Rectal smooth muscle tissue (tissue), 1 donor: ENCODE measurements around the gene ARSJ.
A peak's percentile ranks its signal among the peaks of the same experiment; 100 is the strongest.

Experiments used
- H3K27ac ChIP-seq: one replicate; pipeline ENCODE4 v1.7.0; 2013; ENCODE audit warnings: low read depth, low read length, inconsistent platforms
- H3K27me3 ChIP-seq: one replicate; pipeline ENCODE4 v1.7.0; 2013; ENCODE audit warnings: low read length; ENCODE audit not compliant: control insufficient read depth, insufficient read depth
- H3K36me3 ChIP-seq: one replicate; pipeline ENCODE4 v1.7.0; 2013; ENCODE audit warnings: low read length; ENCODE audit not compliant: control insufficient read depth, insufficient read depth
- H3K4me1 ChIP-seq: one replicate; pipeline ENCODE4 v1.7.0; 2013; ENCODE audit warnings: low read length; ENCODE audit not compliant: control insufficient read depth, insufficient read depth
- H3K4me3 ChIP-seq: one replicate; pipeline ENCODE4 v1.7.0; 2013; ENCODE audit warnings: low read length
- H3K9ac ChIP-seq: one replicate; pipeline ENCODE4 v1.7.0; 2013; ENCODE audit warnings: low read length

The ARSJ gene

DNA sequence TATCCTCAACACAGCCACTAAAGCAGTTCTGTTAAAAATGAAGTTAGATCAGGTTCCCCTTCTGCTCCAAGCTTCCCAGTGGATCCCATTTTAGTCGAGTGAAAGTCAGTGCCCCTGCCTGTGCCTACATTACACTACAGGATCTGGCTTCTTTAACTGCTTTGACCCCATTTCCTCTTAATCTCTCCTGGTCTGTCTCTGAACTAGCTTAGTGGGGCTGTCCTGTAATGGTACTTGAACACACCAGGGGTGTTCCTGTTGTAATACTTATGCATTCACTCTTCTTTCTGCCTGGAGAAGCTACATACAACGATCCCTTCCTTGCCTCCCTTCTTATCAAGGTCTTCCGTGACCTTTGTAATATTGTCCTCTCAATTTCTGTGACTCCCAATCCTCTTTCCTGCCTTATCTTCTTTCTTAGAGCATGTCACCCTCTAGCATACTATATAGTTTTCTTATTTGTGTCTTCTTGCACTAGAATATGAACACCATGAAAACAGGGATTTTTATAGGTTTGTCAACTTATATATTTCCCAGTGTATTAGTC, 16.7 kb downstream of the ARSJ start:
- Histone ChIP-seq H3K36me3 (no peaks in the 10 kb centered on the region), H3K9ac (no peak overlapping the region), H3K27ac (no peak overlapping the region), H3K4me3 (no peak overlapping the region), H3K4me1 (peaks cover 15% of the 10 kb centered on the region), H3K27me3 (no peaks in the 10 kb centered on the region)

DNA sequence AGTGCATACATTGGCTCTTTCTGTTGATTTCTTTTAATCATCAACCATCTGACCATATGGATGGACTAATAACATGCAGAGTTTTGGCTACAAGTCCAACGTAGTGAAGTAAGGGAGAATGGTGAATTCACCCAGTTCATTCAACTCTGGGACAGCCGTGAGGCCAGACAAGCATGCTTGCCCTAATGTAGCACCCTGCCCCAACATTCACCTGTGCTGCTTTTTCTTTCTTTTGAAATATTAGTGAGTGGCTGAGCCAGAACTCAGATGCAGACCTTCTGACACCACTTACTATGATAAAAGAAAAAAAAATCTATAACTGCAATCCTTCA, 17.5 kb downstream of the ARSJ start:
- no peak overlapping the region for H3K27ac ChIP-seq
- H3K27me3 ChIP-seq, result no peaks in the 10 kb centered on the region
- no peak overlapping the region for H3K4me3 ChIP-seq
- no peak overlapping the region for H3K9ac ChIP-seq
- H3K36me3 ChIP-seq, result no peaks in the 10 kb centered on the region
- peaks cover 15% of the 10 kb centered on the region for H3K4me1 ChIP-seq

DNA sequence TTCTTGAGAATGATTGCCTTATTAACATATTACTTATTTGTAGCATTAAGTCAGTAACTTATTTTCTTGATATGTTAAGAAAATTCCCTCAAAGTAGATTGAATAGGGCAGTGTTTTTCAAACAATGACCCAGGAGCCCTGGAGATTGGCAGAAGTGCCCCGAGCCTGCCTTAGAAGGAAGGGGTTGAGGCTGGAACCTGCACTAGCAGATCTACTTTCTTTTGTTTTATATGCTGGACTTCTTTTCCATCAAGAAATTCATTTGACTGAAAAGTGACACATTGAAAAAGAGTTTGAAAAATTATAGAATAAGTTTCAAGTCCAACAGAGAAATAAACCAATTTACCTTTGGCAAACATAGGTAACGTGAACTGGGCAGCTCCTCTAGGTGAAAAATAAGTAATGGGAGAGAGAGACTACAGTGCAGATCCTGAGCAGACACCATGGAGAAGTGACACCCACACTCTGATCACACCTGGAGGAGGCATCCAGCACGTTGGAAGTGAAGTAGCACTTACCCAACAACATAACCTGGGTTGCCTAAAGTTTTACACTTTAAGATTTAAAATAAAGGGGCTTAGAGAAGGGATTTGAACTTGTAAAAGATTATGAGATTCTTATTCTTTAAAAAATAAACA, 18.6 kb downstream of the ARSJ start:
- Histone ChIP-seq H3K36me3 (no peaks in the 10 kb centered on the region), H3K27ac (peak overlapping the region; percentile 7), H3K27me3 (no peaks in the 10 kb centered on the region), H3K4me1 (peaks cover 15% of the 10 kb centered on the region), H3K4me3 (no peak overlapping the region), H3K9ac (no peak overlapping the region)

GRCh38 chr4:113959539-113959937, 19.9 kb downstream of the ARSJ start:
- peak overlapping the region; percentile 15 for H3K27ac ChIP-seq
- H3K36me3 ChIP-seq, result no peaks in the 10 kb centered on the region
- H3K4me3 ChIP-seq, result no peak overlapping the region
- no peaks in the 10 kb centered on the region for H3K27me3 ChIP-seq
- H3K4me1 ChIP-seq, result peaks cover 15% of the 10 kb centered on the region
- H3K9ac ChIP-seq, result no peak overlapping the region

DNA sequence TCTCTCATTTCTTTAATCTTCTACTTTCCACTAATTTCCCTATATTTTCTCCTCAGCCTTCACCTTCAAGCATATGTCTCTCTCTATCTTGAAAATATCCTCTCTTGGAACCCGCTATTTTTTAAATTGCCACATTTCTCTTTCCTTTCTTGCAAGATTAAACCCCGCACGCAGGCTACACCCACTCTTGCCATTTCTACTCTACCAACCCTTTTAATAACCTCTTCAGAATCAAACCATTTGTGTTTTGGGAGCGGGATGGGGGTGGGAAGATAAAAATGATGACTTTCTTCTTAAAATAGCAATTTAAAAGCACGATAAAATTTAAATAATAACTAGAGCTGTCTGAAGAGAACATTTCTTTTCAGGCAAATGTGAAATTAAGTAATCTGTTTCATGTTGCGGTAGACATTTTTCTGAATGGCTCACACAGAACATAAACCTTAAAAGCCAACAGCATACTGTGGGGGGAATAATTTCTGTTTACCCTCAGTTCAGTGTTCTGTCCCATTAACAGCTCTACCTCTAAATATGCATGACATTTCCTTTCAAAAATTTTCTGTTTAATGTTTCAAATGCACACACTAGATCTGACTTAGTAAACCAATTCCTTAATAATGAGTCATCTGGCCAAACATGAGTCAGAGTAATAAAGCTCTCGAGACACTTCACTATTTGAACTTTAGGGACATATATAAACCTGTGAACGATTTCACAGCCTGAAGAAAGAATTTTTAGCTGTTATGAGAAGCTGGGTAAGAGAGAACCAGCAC, 20.5 kb downstream of the ARSJ start:
- Histone ChIP-seq H3K27ac (peak overlapping the region; percentile 66), H3K9ac (no peak overlapping the region), H3K27me3 (no peaks in the 10 kb centered on the region), H3K4me3 (no peak overlapping the region), H3K4me1 (peaks cover 15% of the 10 kb centered on the region), H3K36me3 (no peaks in the 10 kb centered on the region)

DNA sequence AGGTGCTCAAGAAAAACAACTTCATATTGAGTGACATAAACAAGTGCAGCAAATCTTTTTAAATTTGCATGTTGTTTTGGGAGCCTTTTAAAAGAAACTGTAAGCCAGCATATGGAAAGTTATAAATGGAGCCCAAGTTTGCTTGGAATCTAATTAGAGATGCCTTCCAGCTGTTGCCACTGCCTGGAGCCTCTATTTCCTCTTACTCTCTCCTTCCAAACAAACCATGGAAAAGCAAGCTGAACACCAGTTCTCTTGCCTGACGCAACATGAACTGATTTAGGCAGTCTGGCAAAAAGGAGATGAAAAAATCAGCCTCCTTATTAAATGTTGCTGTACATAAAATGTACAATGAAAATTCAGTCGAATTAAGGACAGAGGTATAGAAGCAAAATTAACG, 21.5 kb downstream of the ARSJ start:
- Histone ChIP-seq H3K4me1 (peaks cover 15% of the 10 kb centered on the region), H3K9ac (no peak overlapping the region), H3K27me3 (no peaks in the 10 kb centered on the region), H3K4me3 (no peak overlapping the region), H3K36me3 (no peaks in the 10 kb centered on the region), H3K27ac (no peak overlapping the region)

GRCh38 chr4:113955948-113956347, 23.5 kb downstream of the ARSJ start:
- Histone ChIP-seq H3K4me3 (no peak overlapping the region), H3K4me1 (peaks cover 8% of the 10 kb centered on the region), H3K9ac (no peak overlapping the region), H3K27ac (no peak overlapping the region), H3K27me3 (no peaks in the 10 kb centered on the region), H3K36me3 (no peaks in the 10 kb centered on the region)

DNA sequence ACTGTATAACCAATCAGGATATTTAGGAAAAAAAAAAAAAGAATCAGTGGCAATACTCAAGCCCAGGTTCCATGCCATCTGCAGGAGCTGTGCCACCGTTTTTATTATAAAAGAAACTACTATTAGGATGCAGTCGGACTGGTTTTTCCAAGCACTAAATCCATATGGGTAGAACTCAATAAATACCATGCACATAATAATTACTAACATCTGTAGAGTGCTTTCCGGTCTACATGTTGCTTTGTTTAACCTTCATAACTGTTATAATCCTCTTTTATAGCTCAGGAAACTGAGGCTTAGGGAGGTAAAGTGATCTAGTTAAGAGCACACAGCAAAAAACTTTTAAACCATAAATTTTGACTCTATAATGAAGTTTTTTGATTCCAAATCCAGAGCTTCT, 24.0 kb downstream of the ARSJ start:
- Histone ChIP-seq H3K27ac (no peak overlapping the region), H3K27me3 (no peaks in the 10 kb centered on the region), H3K4me3 (no peak overlapping the region), H3K9ac (no peak overlapping the region), H3K36me3 (no peaks in the 10 kb centered on the region), H3K4me1 (peaks cover 7% of the 10 kb centered on the region)

DNA sequence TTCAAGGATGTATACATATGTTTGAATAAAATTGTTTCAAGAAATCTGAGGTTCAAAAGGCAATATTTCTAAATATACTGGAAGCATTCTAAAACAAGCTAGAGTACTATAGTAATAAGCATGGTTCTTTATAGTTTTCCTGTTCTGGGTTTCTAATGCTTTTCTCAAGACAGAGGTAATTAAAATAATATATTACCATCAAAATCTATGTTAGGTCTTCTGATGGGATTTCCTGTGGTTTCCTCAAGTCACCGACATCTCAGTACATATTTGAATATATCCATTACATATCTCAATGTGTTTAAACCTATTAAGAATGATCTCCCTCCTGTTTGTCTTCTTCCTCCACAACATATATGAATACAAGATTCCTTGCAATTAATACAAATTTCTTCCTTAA, 25.6 kb downstream of the ARSJ start:
- no peaks in the 10 kb centered on the region for H3K36me3 ChIP-seq
- H3K4me1 ChIP-seq, result peaks cover 4% of the 10 kb centered on the region
- H3K27me3 ChIP-seq, result no peaks in the 10 kb centered on the region
- no peak overlapping the region for H3K9ac ChIP-seq
- no peak overlapping the region for H3K27ac ChIP-seq
- H3K4me3 ChIP-seq, result no peak overlapping the region

GRCh38 chr4:113952452-113953029, 26.9 kb downstream of the ARSJ start:
- Histone ChIP-seq H3K4me1 (peaks cover 4% of the 10 kb centered on the region), H3K4me3 (no peak overlapping the region), H3K9ac (no peak overlapping the region), H3K27ac (no peak overlapping the region), H3K27me3 (no peaks in the 10 kb centered on the region), H3K36me3 (no peaks in the 10 kb centered on the region)

GRCh38 chr4:113951263-113951662, 28.2 kb downstream of the ARSJ start:
- no peak overlapping the region for H3K9ac ChIP-seq
- no peak overlapping the region for H3K4me3 ChIP-seq
- no peaks in the 10 kb centered on the region for H3K27me3 ChIP-seq
- H3K4me1 ChIP-seq, result peaks cover 4% of the 10 kb centered on the region
- H3K36me3 ChIP-seq, result no peaks in the 10 kb centered on the region
- H3K27ac ChIP-seq, result peak overlapping the region; percentile 63

GRCh38 chr4:113950207-113950606, 29.2 kb downstream of the ARSJ start:
- Histone ChIP-seq H3K36me3 (no peaks in the 10 kb centered on the region), H3K27ac (no peak overlapping the region), H3K4me3 (no peak overlapping the region), H3K4me1 (peaks cover 4% of the 10 kb centered on the region), H3K27me3 (no peaks in the 10 kb centered on the region), H3K9ac (no peak overlapping the region)
